HUES48 (cell line): Measurements from ENCODE around the gene PDZRN4.
"Not testable (repeated sequence)": the region's sequence is repeated elsewhere in the genome, so short reads cannot be mapped to it uniquely, and the experiment has no call there.

ENCODE experiments used
- H3K27ac ChIP-seq: one replicate; pipeline ENCODE4 v1.7.0; 2013; ENCODE audit warnings: low read depth, low read length, inconsistent platforms
- H3K27me3 ChIP-seq: 2 replicates; pipeline ENCODE4 v1.6.1; 2013; ENCODE audit warnings: mild to moderate bottlenecking, low read length; ENCODE audit not compliant: control insufficient read depth, insufficient read depth
- H3K36me3 ChIP-seq: 2 replicates; pipeline ENCODE4 v1.6.1; 2013; ENCODE audit warnings: low read length; ENCODE audit not compliant: control insufficient read depth, insufficient read depth
- H3K4me1 ChIP-seq: 2 replicates; pipeline ENCODE4 v1.6.1; 2013; ENCODE audit warnings: mild to moderate bottlenecking, low read length; ENCODE audit not compliant: control insufficient read depth, insufficient read depth
- H3K4me3 ChIP-seq: 2 replicates; pipeline ENCODE4 v1.5.1; 2013; ENCODE audit warnings: mild to moderate bottlenecking, low read depth, low read length
- H3K9ac ChIP-seq: 2 replicates; pipeline ENCODE4 v1.6.1; 2013; ENCODE audit warnings: mild to moderate bottlenecking, low read depth, low read length, moderate library complexity
- H3K9me3 ChIP-seq: 2 replicates; pipeline ENCODE4 v1.6.1; 2013; ENCODE audit warnings: low read length; ENCODE audit not compliant: control insufficient read depth, insufficient read depth

Gene PDZRN4

GRCh38 chr12:41530441-41530840 lies 342.3 kb downstream of the PDZRN4 start:
- no peak overlapping the region for H3K4me3 ChIP-seq
- H3K36me3 ChIP-seq: no peaks in the 10 kb centered on the region
- no peaks in the 10 kb centered on the region; the same call in 1 of the 2 replicates for H3K4me1 ChIP-seq
- H3K27me3 ChIP-seq: no peaks in the 10 kb centered on the region
- H3K9me3 ChIP-seq: no peaks in the 10 kb centered on the region
- no peak overlapping the region for H3K27ac ChIP-seq
- H3K9ac ChIP-seq: no peak overlapping the region

- Histone ChIP-seq H3K27ac (no peak overlapping the region), H3K9me3 (no peaks in the 10 kb centered on the region), H3K4me3 (no peak overlapping the region), H3K4me1 (no peaks in the 10 kb centered on the region; the same call in 1 of the 2 replicates), H3K36me3 (no peaks in the 10 kb centered on the region), H3K9ac (no peak overlapping the region), H3K27me3 (no peaks in the 10 kb centered on the region)
Observed at GRCh38 chr12:41531147-41531829, 343.2 kb downstream of the PDZRN4 start.

GRCh38 chr12:41532072-41532471 lies 344.0 kb downstream of the PDZRN4 start:
- Histone ChIP-seq H3K9me3 (no peaks in the 10 kb centered on the region), H3K27ac (no peak overlapping the region), H3K9ac (no peak overlapping the region), H3K4me1 (no peaks in the 10 kb centered on the region; the same call in 1 of the 2 replicates), H3K4me3 (no peak overlapping the region), H3K36me3 (no peaks in the 10 kb centered on the region), H3K27me3 (no peaks in the 10 kb centered on the region)

- H3K9me3 ChIP-seq: no peaks in the 10 kb centered on the region
- H3K27me3 ChIP-seq: no peaks in the 10 kb centered on the region
- H3K27ac ChIP-seq: no peak overlapping the region
- no peak overlapping the region for H3K4me3 ChIP-seq
- no peaks in the 10 kb centered on the region for H3K36me3 ChIP-seq
- H3K4me1 ChIP-seq: no peaks in the 10 kb centered on the region
- H3K9ac ChIP-seq: no peak overlapping the region
Observed at GRCh38 chr12:41536813-41537490, 348.8 kb downstream of the PDZRN4 start.

GRCh38 chr12:41537522-41537921 lies 349.4 kb downstream of the PDZRN4 start:
- Histone ChIP-seq H3K4me3 (no peak overlapping the region), H3K36me3 (no peaks in the 10 kb centered on the region), H3K9me3 (no peaks in the 10 kb centered on the region), H3K4me1 (no peaks in the 10 kb centered on the region), H3K27me3 (no peaks in the 10 kb centered on the region), H3K9ac (no peak overlapping the region), H3K27ac (no peak overlapping the region)

GRCh38 chr12:41545761-41546160 lies 357.6 kb downstream of the PDZRN4 start:
- Histone ChIP-seq H3K27ac (no peak overlapping the region), H3K9me3 (no peaks in the 10 kb centered on the region), H3K9ac (no peak overlapping the region), H3K36me3 (no peaks in the 10 kb centered on the region), H3K27me3 (no peaks in the 10 kb centered on the region), H3K4me3 (no peak overlapping the region), H3K4me1 (no peaks in the 10 kb centered on the region)

GRCh38 chr12:41547071-41547470 lies 359.0 kb downstream of the PDZRN4 start:
- not testable (repeated sequence) for H3K36me3 ChIP-seq, H3K27ac ChIP-seq, H3K9ac ChIP-seq, H3K4me3 ChIP-seq, H3K4me1 ChIP-seq, H3K9me3 ChIP-seq, H3K27me3 ChIP-seq

- no peak overlapping the region for H3K4me3 ChIP-seq
- H3K9ac ChIP-seq: no peak overlapping the region
- peaks cover 5% of the 10 kb centered on the region; the same call in 1 of the 2 replicates for H3K4me1 ChIP-seq
- no peaks in the 10 kb centered on the region for H3K36me3 ChIP-seq
- H3K27ac ChIP-seq: no peak overlapping the region
- H3K27me3 ChIP-seq: no peaks in the 10 kb centered on the region
- H3K9me3 ChIP-seq: no peaks in the 10 kb centered on the region
Observed at GRCh38 chr12:41548926-41549325, 360.8 kb downstream of the PDZRN4 start.

- Histone ChIP-seq H3K4me1 (peaks cover 5% of the 10 kb centered on the region; the same call in 1 of the 2 replicates), H3K36me3 (no peaks in the 10 kb centered on the region), H3K27me3 (no peaks in the 10 kb centered on the region), H3K4me3 (no peak overlapping the region), H3K9me3 (no peaks in the 10 kb centered on the region), H3K27ac (no peak overlapping the region), H3K9ac (no peak overlapping the region)
Observed at GRCh38 chr12:41552588-41552987, 364.5 kb downstream of the PDZRN4 start.

GRCh38 chr12:41556176-41556575 lies 368.1 kb downstream of the PDZRN4 start:
- no peaks in the 10 kb centered on the region for H3K36me3 ChIP-seq

GRCh38 chr12:41557344-41557743 lies 369.2 kb downstream of the PDZRN4 start:
- H3K4me3 ChIP-seq: no peak overlapping the region

More at GRCh38 chr12:41556176-41556575, 368.1 kb downstream of the PDZRN4 start:
- H3K4me1 ChIP-seq: peaks cover 12% of the 10 kb centered on the region
- H3K4me3 ChIP-seq: no peak overlapping the region
- no peak overlapping the region for H3K27ac ChIP-seq
- H3K9me3 ChIP-seq: no peaks in the 10 kb centered on the region
- no peak overlapping the region for H3K9ac ChIP-seq
- H3K27me3 ChIP-seq: no peaks in the 10 kb centered on the region

More at GRCh38 chr12:41557344-41557743, 369.2 kb downstream of the PDZRN4 start:
- H3K36me3 ChIP-seq: no peaks in the 10 kb centered on the region
- H3K27me3 ChIP-seq: no peaks in the 10 kb centered on the region
- no peak overlapping the region for H3K9ac ChIP-seq
- H3K4me1 ChIP-seq: peaks cover 12% of the 10 kb centered on the region
- H3K27ac ChIP-seq: no peak overlapping the region
- no peaks in the 10 kb centered on the region for H3K9me3 ChIP-seq
